Thoracic aorta (tissue), 2 donors: ENCODE results near the gene INTS2. TPM values are rescaled to one million over a fixed set of nuclear protein-coding genes. Genes with fewer than 3 reads are reported as not detected.
"Not testable (repeated sequence)": the region's sequence is repeated elsewhere in the genome, so short reads cannot be mapped to it uniquely, and the experiment has no call there.

ENCODE experiments used
- ATAC-seq: fragments of 150-250 bp; one replicate; pipeline ENCODE4 v1.8.0; 2017; ENCODE audit warnings: low read depth; ENCODE audit not compliant: insufficient number of reproducible peaks, low FRiP score
- DNase-seq: peaks from one replicate; pipeline ENCODE4 v3.0.0-alpha.2; 2020; ENCODE audit warnings: low spot score
- H3K27ac ChIP-seq, 2 donors: fragments of 200-600 bp; sonication (generic); 1 replicate in 1 of 2; 2 replicates in 1 of 2; pipeline ENCODE4 v1.5.1; 2016; ENCODE audit warnings: mild to moderate bottlenecking in 2 of 2, moderate library complexity in 2 of 2
- H3K27me3 ChIP-seq: fragments of 200-600 bp; sonication (generic); replicated peaks from 2 replicates; pipeline ENCODE4 v1.6.0; 2016; ENCODE audit warnings: mild to moderate bottlenecking; ENCODE audit not compliant: insufficient read depth
- H3K36me3 ChIP-seq: fragments of 200-600 bp; sonication (generic); one replicate; pipeline ENCODE4 v1.5.1; 2016
- H3K4me1 ChIP-seq, 2 donors: fragments of 200-600 bp; sonication (generic); 1 replicate in 1 of 2; 2 replicates in 1 of 2; pipeline versions ENCODE4 v1.5.1 to v1.6.0; 2016; ENCODE audit warnings: low read depth in 2 of 2, mild to moderate bottlenecking in 1 of 2; ENCODE audit not compliant: control insufficient read depth in 1 of 2
- H3K4me3 ChIP-seq: fragments of 200-600 bp; sonication (generic); 2 replicates; pipeline ENCODE4 v1.5.1; 2016; ENCODE audit warnings: mild to moderate bottlenecking
- H3K9me3 ChIP-seq: fragments of 200-600 bp; sonication (generic); 2 replicates; pipeline ENCODE4 v1.5.1; 2016
- CTCF ChIP-seq: fragments of 200-600 bp; sonication (generic); IDR thresholded peaks from one replicate; pipeline ENCODE4 v1.5.1; 2019; ENCODE audit warnings: antibody characterized with exemption
- total RNA-seq, 2 donors: library from RNA; depleted of rRNA; stranded (reverse); fragments of >200 nt; gene quantifications; one replicate each; pipeline versions ENCODE4 v1.1.0 to v1.2.3, GENCODE V29; 2016

Gene INTS2
- total RNA-seq, 2 donors from 2014 or later: 13.8 to 19.8 TPM

- ATAC-seq: no peak
- H3K4me1 ChIP-seq: peaks cover 4 to 7% of the 10 kb centered on the region in 2 donors
- H3K27ac ChIP-seq: no peak overlapping the region
- no peaks in the 10 kb centered on the region for H3K9me3 ChIP-seq
- H3K36me3 ChIP-seq: peaks cover 34% of the 10 kb centered on the region
- TF ChIP-seq CTCF: no peak
- no peaks in the 10 kb centered on the region for H3K27me3 ChIP-seq
- no peak overlapping the region for H3K4me3 ChIP-seq
- DNase-seq: no peak
Measured at GRCh38 chr17:61946359-61946758, 18.6 kb upstream of the INTS2 start.

GRCh38 chr17:61943117-61943516 is 15.3 kb upstream of the INTS2 start:
- H3K4me1 ChIP-seq: peaks cover 4 to 7% of the 10 kb centered on the region in 2 donors
- no peak for DNase-seq
- no peak for TF ChIP-seq CTCF
- H3K27me3 ChIP-seq: no peaks in the 10 kb centered on the region
- H3K27ac ChIP-seq: no peak overlapping the region
- ATAC-seq: no peak
- H3K36me3 ChIP-seq: peaks cover 13% of the 10 kb centered on the region
- no peaks in the 10 kb centered on the region for H3K9me3 ChIP-seq
- no peak overlapping the region for H3K4me3 ChIP-seq

- ATAC-seq (no peak), DNase-seq (no peak)
- no peak for TF ChIP-seq CTCF
- Histone ChIP-seq H3K27me3 (no peaks in the 10 kb centered on the region), H3K9me3 (no peaks in the 10 kb centered on the region), H3K4me1 (peaks cover 4 to 7% of the 10 kb centered on the region in 2 donors), H3K27ac (no peak overlapping the region), H3K4me3 (no peak overlapping the region), H3K36me3 (peaks cover 8% of the 10 kb centered on the region)
Measured at GRCh38 chr17:61942085-61942484, 14.3 kb upstream of the INTS2 start.

GRCh38 chr17:61928101-61928436 is 287 bp upstream of the INTS2 start:
- Histone ChIP-seq H3K4me1 (peaks cover 3 to 16% of the 10 kb centered on the region in 2 donors), H3K4me3 (peak overlapping the region; percentile 89)

GRCh38 chr17:61926826-61927207 is 965 bp downstream of the INTS2 start:
- DNase-seq: no peak
- H3K27me3 ChIP-seq: no peaks in the 10 kb centered on the region
- peak; percentile 47 for ATAC-seq
- H3K27ac ChIP-seq: peak overlapping the region; percentile 84 to 93
- no peak for TF ChIP-seq CTCF
- peaks cover 2% of the 10 kb centered on the region for H3K36me3 ChIP-seq
- H3K4me3 ChIP-seq: peak overlapping the region; percentile 89
- no peaks in the 10 kb centered on the region for H3K9me3 ChIP-seq
- H3K4me1 ChIP-seq: peaks cover 3 to 16% of the 10 kb centered on the region in 2 donors

More at GRCh38 chr17:61928101-61928436, 287 bp upstream of the INTS2 start:
- no peak for ATAC-seq
- H3K27ac ChIP-seq: peak overlapping the region; percentile 43 to 93
- H3K36me3 ChIP-seq: no peaks in the 10 kb centered on the region
- H3K9me3 ChIP-seq: no peaks in the 10 kb centered on the region
- DNase-seq: no peak
- H3K27me3 ChIP-seq: no peaks in the 10 kb centered on the region
- TF ChIP-seq CTCF: no peak

- not testable (repeated sequence) for H3K9me3 ChIP-seq, DNase-seq, H3K27me3 ChIP-seq, H3K4me1 ChIP-seq, H3K27ac ChIP-seq, ATAC-seq, H3K4me3 ChIP-seq
- H3K36me3 ChIP-seq: peaks cover 17% of the 10 kb centered on the region
Measured at GRCh38 chr17:61915162-61915561, 12.6 kb downstream of the INTS2 start.
